K562 (cell line): ENCODE measurements around the gene DNAJB6. TPM values are rescaled to one million over a fixed set of nuclear protein-coding genes. Genes with fewer than 3 reads are reported as not detected.

ENCODE experiments used
- EHMT2 ChIP-seq: fragments of 450-650 bp; IDR thresholded peaks from 2 replicates; pipeline ENCODE4 v1.6.1; 2018; ENCODE audit warnings: antibody characterized with exemption
- ELF1 ChIP-seq: fragments of 200-800 bp; sonication (Bioruptor generic); IDR thresholded peaks from 2 replicates; pipeline ENCODE4 v1.6.1; 2016; ENCODE audit warnings: missing genetic modification characterization, missing compliant biosample characterization
- ETS2 ChIP-seq: IDR thresholded peaks from 2 replicates; pipeline ENCODE4 v1.6.1; 2016; ENCODE audit warnings: borderline replicate concordance, missing genetic modification characterization, mild to moderate bottlenecking, moderate library complexity, missing compliant biosample characterization; ENCODE audit not compliant: poor library complexity, severe bottlenecking
- FOSL1 ChIP-seq: fragments of 200-800 bp; sonication (Bioruptor generic); conservative IDR thresholded peaks from 2 replicates; pipeline ENCODE4 v1.6.1; 2016; ENCODE audit warnings: missing genetic modification characterization, missing compliant biosample characterization
- FOXM1 ChIP-seq, 2 experiments: fragments of 450-650 bp in 1 of 2; sonication (generic) in 1 of 2; formaldehyde crosslinking in 1 of 2; IDR thresholded peaks; 2 replicates each; pipeline versions ENCODE4 v1.6.1 to v1.9.0; 2017 to 2022; ENCODE audit warnings: low read depth in 2 of 2, mild to moderate bottlenecking in 2 of 2, missing genetic modification reagents in 1 of 2, moderate library complexity in 1 of 2
- GMEB1 ChIP-seq: fragments of 250-450 bp; sonication (Bioruptor Pico); IDR thresholded peaks from 2 replicates; pipeline ENCODE4 v1.4.0; 2020; ENCODE audit warnings: mild to moderate bottlenecking
- HMGN3 ChIP-seq: IDR thresholded peaks from 2 replicates; pipeline ENCODE4 v1.6.1; 2011; ENCODE audit warnings: borderline replicate concordance, low read depth, mild to moderate bottlenecking, mixed read lengths, low read length; ENCODE audit not compliant: insufficient read length; ENCODE audit errors: extremely low read depth
- ILK ChIP-seq: fragments of 450-650 bp; IDR thresholded peaks from 2 replicates; pipeline ENCODE4 v1.6.1; 2016; ENCODE audit warnings: missing genetic modification characterization, low read depth, mild to moderate bottlenecking, missing compliant biosample characterization, moderate library complexity, borderline replicate concordance
- KDM5B ChIP-seq: fragments of 200-600 bp; sonication (generic); IDR thresholded peaks from 2 replicates; pipeline ENCODE4 v1.6.1; 2012; ENCODE audit warnings: low read depth, mild to moderate bottlenecking, moderate library complexity, low read length, control low read depth, inconsistent platforms; ENCODE audit not compliant: insufficient replicate concordance
- MAX ChIP-seq: sonication (generic); formaldehyde crosslinking; IDR thresholded peaks from 2 replicates; pipeline ENCODE4 v1.9.0; 2022; ENCODE audit warnings: mild to moderate bottlenecking, missing genetic modification reagents
- RAD51 ChIP-seq: fragments of 450-650 bp; IDR thresholded peaks from 2 replicates; pipeline ENCODE4 v1.7.1; 2016; ENCODE audit warnings: low read depth, mild to moderate bottlenecking, borderline replicate concordance
- TAF15 ChIP-seq: fragments of 200-400 bp; formaldehyde crosslinking; IDR thresholded peaks from 2 replicates; pipeline ENCODE4 v1.6.1; 2017; ENCODE audit warnings: mild to moderate bottlenecking, low read depth, low read length, moderate library complexity
- TAL1 ChIP-seq: fragments of 450-650 bp; IDR thresholded peaks from 2 replicates; pipeline ENCODE4 v1.6.1; 2016; ENCODE audit warnings: mild to moderate bottlenecking
- TRIM25 ChIP-seq: fragments of 450-650 bp; IDR thresholded peaks from 2 replicates; pipeline ENCODE4 v1.7.0; 2016; ENCODE audit warnings: borderline replicate concordance
- VEZF1 ChIP-seq: fragments of 200-800 bp; sonication (Bioruptor generic); IDR thresholded peaks from 2 replicates; pipeline ENCODE4 v1.6.1; 2017; ENCODE audit warnings: missing genetic modification characterization, missing compliant biosample characterization
- ZBTB1 ChIP-seq: sonication (generic); formaldehyde crosslinking; IDR thresholded peaks from 2 replicates; pipeline ENCODE4 v1.8.1; 2023; ENCODE audit warnings: missing genetic modification reagents, low read depth, mild to moderate bottlenecking, borderline replicate concordance
- ZBTB9 ChIP-seq: fragments of 450-650 bp; formaldehyde crosslinking; IDR thresholded peaks from 2 replicates; pipeline ENCODE4 v1.4.0; 2020; ENCODE audit warnings: mild to moderate bottlenecking, moderate library complexity
- ZNF778 ChIP-seq: fragments of 450-650 bp; formaldehyde crosslinking; IDR thresholded peaks from 2 replicates; pipeline ENCODE4 v1.4.0; 2020; ENCODE audit warnings: mild to moderate bottlenecking, moderate library complexity
- ZSCAN32 ChIP-seq: fragments of 450-650 bp; formaldehyde crosslinking; IDR thresholded peaks from 2 replicates; pipeline ENCODE4 v1.4.0; 2020; ENCODE audit warnings: mild to moderate bottlenecking, moderate library complexity
- polyA plus RNA-seq, 8 experiments: library from polyadenylated mRNA; depleted of rRNA in 4 of 8; stranded (reverse) in 5 of 8; unstranded in 3 of 8; fragments of >200 nt; fragmentation: Nextera tagmentation in 2 of 8; fragmentation: Illumina TruSeq in 1 of 8; extraction: Ambion mirVana in 2 of 8; extraction: Trizol in 1 of 8; gene quantifications; 2 replicates each; pipeline versions ENCODE4 v1.2.1 to v1.2.3, GENCODE V29; 2011 to 2014; ENCODE audit warnings: inconsistent platforms in 1 of 8, missing spikeins in 1 of 8
- total RNA-seq, 7 experiments: library from RNA; depleted of rRNA in 6 of 7; stranded (reverse); fragments of >200 nt in 6 of 7; fragmentation: Illumina TruSeq in 2 of 7; extraction: Trizol in 2 of 7; gene quantifications; 2 replicates each; pipeline versions ENCODE4 v1.2.1 to v1.2.3, GENCODE V29; 2011 to 2021; ENCODE audit warnings: low replicate concordance in 1 of 7

DNAJB6 gene
- total and polyA plus RNA-seq, 9 of the 15 experiments (the other 6 are each of a cell fraction or from before 2014, with no cell fraction given) = 84.5 to 158 (median 135) TPM

GRCh38 chr7:157336383-157337315 is at the start of gene DNAJB6 (continued):
- TF ChIP-seq RAD51 (no peak), MAX (peak; percentile 66), ETS2 (tag) (no peak), EHMT2 (peak; percentile 59; the same call in 1 of the 2 replicates), TAF15 (no peak), TAL1 (no peak), ZBTB1 (CRISPR knock-in tag) (0 out of 2 replicates have a peak, but pooled peaks have one; percentile 17), FOXM1 (IDR thresholded peaks at IDR 0.05; ENCODE audit: low read depth) (no peak), FOXM1 (CRISPR knock-in tag; IDR thresholded peaks at IDR 0.05; ENCODE audit: low read depth) (no peak), GMEB1 (peak; percentile 84), ELF1 (tag) (peak; percentile 95), ZNF778 (CRISPR knock-in tag) (no peak), ILK (no peak), KDM5B (peak; percentile 55), ZSCAN32 (CRISPR knock-in tag) (no peak), VEZF1 (CRISPR knock-in tag) (peak; percentile 93), HMGN3 (peak; percentile 59), FOSL1 (tag) (peak; percentile 23; the same call in 1 of the 2 replicates), TRIM25 (no peak), ZBTB9 (peak; percentile 12; the same call in 1 of the 2 replicates)
